SW480 (cell line): ENCODE results near the gene CCR7.

ENCODE experiments used
- DNase-seq: peaks from one replicate; pipeline ENCODE4 v3.0.0-alpha.2; 2016; ENCODE audit warnings: low spot score

CCR7 gene

GRCh38 chr17:40564883-40565768, at the start of gene CCR7:
CCR7 (minus strand) TSS chr17:40565472; CDS start chr17:40565409, 63 bp downstream.
- peak; percentile 56 for DNase-seq

GRCh38 chr17:40614431-40615067, 49.3 kb upstream of the CCR7 start:
- DNase-seq: no peak

GRCh38 chr17:40613467-40614154, 48.3 kb upstream of the CCR7 start:
- DNase-seq: no peak

GRCh38 chr17:40612599-40613244, 47.5 kb upstream of the CCR7 start:
- peak; percentile 35 for DNase-seq

- DNase-seq: no peak
These were observed 46.7 kb upstream of the CCR7 start for GRCh38 chr17:40611840-40612474.

- no peak for DNase-seq
These were observed 45.1 kb upstream of the CCR7 start for GRCh38 chr17:40610359-40610758.

GRCh38 chr17:40608061-40608581, 42.8 kb upstream of the CCR7 start:
- no peak for DNase-seq

- no peak for DNase-seq
These were observed 42.4 kb upstream of the CCR7 start for GRCh38 chr17:40607641-40608040.

GRCh38 chr17:40606548-40607353, 41.5 kb upstream of the CCR7 start:
- DNase-seq: no peak

GRCh38 chr17:40605306-40605705, 40.0 kb upstream of the CCR7 start:
- DNase-seq: no peak

- no peak for DNase-seq
These were observed 39.2 kb upstream of the CCR7 start for GRCh38 chr17:40604327-40605080.

GRCh38 chr17:40602445-40603443, 37.5 kb upstream of the CCR7 start:
- DNase-seq: no peak

- DNase-seq: no peak
These were observed 35.3 kb upstream of the CCR7 start for GRCh38 chr17:40600486-40601046.

- DNase-seq: no peak
These were observed 34.1 kb upstream of the CCR7 start for GRCh38 chr17:40599468-40599763.

GRCh38 chr17:40598619-40599467, 33.6 kb upstream of the CCR7 start:
- DNase-seq: no peak

- no peak for DNase-seq
These were observed 33.0 kb upstream of the CCR7 start for GRCh38 chr17:40598301-40598618.

- no peak for DNase-seq
These were observed 32.5 kb upstream of the CCR7 start for GRCh38 chr17:40597556-40598300.
